ENCODE measurements around the gene ZNF573. TPM values are rescaled to one million over a fixed set of nuclear protein-coding genes. Genes with fewer than 3 reads are reported as not detected.

ZNF573 gene
- total and polyA plus RNA-seq, 12 donors: 0.77 to 19.1 (median 12.1) TPM

DNA sequence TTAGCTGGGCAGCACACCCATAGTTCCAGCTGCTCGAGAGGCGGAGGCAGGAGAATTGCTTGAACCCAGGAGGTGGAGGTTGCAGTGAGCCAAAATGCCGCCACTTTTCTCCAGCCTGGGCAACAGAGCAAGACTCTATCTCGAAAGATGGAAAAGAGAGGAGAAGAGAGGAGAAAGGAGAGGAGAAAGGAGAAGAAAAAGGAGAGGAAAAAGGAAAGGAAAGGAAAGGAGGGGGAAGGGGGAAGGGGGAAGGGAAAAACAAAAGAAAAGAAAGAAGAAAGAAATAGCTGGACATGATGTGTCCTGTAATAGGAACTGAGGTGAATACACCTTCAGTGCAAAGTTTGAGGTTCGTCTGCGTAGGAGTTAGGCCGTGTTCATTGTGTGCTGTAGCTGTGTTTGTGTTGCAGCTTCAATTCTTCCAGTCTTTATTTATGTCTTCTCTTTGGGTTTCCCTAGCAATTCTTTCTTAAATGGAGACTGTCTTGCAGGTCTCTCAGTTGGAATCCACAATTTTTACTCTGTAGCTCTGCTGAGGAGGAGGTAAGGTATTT is 73.3 kb downstream of the ZNF573 start:
- DNase-seq: no peak
- Histone ChIP-seq H3K9me3 (replicated peaks in 1 of 3) (no peaks in the 10 kb centered on the region), H3K36me3 (replicated peaks in 1 of 2) (peaks cover 0 to 12% of the 10 kb centered on the region in 2 donors), H3K27ac (no peak overlapping the region), H3K4me1 (replicated peaks in 1 of 2) (no peaks in the 10 kb centered on the region), H3K4me3 (no peak overlapping the region), H3K27me3 (no peaks in the 10 kb centered on the region)
- no peak for TF ChIP-seq POLR2A (IDR thresholded peaks at IDR 0.05)
- TF ChIP-seq, protein P1, sequence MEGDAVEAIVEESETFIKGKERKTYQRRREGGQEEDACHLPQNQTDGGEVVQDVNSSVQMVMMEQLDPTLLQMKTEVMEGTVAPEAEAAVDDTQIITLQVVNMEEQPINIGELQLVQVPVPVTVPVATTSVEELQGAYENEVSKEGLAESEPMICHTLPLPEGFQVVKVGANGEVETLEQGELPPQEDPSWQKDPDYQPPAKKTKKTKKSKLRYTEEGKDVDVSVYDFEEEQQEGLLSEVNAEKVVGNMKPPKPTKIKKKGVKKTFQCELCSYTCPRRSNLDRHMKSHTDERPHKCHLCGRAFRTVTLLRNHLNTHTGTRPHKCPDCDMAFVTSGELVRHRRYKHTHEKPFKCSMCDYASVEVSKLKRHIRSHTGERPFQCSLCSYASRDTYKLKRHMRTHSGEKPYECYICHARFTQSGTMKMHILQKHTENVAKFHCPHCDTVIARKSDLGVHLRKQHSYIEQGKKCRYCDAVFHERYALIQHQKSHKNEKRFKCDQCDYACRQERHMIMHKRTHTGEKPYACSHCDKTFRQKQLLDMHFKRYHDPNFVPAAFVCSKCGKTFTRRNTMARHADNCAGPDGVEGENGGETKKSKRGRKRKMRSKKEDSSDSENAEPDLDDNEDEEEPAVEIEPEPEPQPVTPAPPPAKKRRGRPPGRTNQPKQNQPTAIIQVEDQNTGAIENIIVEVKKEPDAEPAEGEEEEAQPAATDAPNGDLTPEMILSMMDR (IDR thresholded peaks at IDR 0.05): no peak
- intact Hi-C loops (cut with DNase I): no loop called here
- WGBS, 4 donors: 91 to 98% (median 96%) methylated on average over 7 of the region's 7 CpGs

DNA sequence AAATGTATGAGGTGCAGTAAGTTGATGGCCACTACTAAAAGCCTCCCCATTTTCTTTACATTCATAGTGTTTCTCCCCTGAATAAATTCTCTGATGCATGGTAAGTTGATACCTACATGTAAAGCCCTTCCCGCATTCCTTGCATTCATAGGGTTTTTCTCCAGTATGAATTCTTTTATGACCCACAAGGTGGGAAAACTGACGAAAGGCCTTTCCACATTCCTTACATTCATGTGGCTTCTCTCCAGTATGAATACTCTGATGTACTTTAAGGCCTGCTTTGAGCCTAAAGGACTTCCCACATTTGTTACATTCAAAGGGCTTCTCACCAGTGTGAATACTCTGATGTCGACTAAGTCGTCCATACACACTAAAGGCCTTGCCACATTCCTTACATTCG is 80.3 kb downstream of the ZNF573 start:
- Histone ChIP-seq H3K4me3 (no peak overlapping the region), H3K27ac (no peak overlapping the region), H3K36me3 (replicated peaks in 1 of 2) (peaks cover 0 to 4% of the 10 kb centered on the region in 2 donors), H3K27me3 (no peaks in the 10 kb centered on the region), H3K4me1 (replicated peaks in 1 of 2) (no peaks in the 10 kb centered on the region), H3K9me3 (replicated peaks in 1 of 3) (no peaks in the 10 kb centered on the region)
- intact Hi-C loops (cut with DNase I): no loop called here
- DNase-seq: no peak
- TF ChIP-seq, protein P1 (IDR thresholded peaks at IDR 0.05): no peak
- TF ChIP-seq POLR2A (IDR thresholded peaks at IDR 0.05): no peak
- WGBS, 4 donors: 92 to 94% (median 93%) methylated on average over 5 of the region's 5 CpGs

GRCh38 chr19:37698216-37698615 is 81.2 kb downstream of the ZNF573 start:
- H3K9me3 ChIP-seq (replicated peaks in 1 of 3): no peaks in the 10 kb centered on the region
- H3K27me3 ChIP-seq: no peaks in the 10 kb centered on the region
- intact Hi-C loops (cut with DNase I): no loop called here
- no peaks in the 10 kb centered on the region for H3K4me1 ChIP-seq (replicated peaks in 1 of 2)
- no peak for TF ChIP-seq POLR2A (IDR thresholded peaks at IDR 0.05)
- TF ChIP-seq, protein P1 (IDR thresholded peaks at IDR 0.05): no peak
- peaks cover 0 to 4% of the 10 kb centered on the region in 2 donors for H3K36me3 ChIP-seq (replicated peaks in 1 of 2)
- no peak overlapping the region for H3K27ac ChIP-seq
- H3K4me3 ChIP-seq: no peak overlapping the region
- DNase-seq: no peak
- 94 to 96% (median 95%) methylated on average over 6 of the region's 6 CpGs for WGBS, 4 donors

- H3K27ac ChIP-seq: no peak overlapping the region
- no peaks in the 10 kb centered on the region for H3K4me1 ChIP-seq (replicated peaks in 1 of 2)
- H3K9me3 ChIP-seq (replicated peaks in 1 of 3): no peaks in the 10 kb centered on the region
- no peak for DNase-seq
- intact Hi-C loops (cut with DNase I): no loop called here
- no peaks in the 10 kb centered on the region for H3K27me3 ChIP-seq
- peaks cover 0 to 4% of the 10 kb centered on the region in 2 donors for H3K36me3 ChIP-seq (replicated peaks in 1 of 2)
- TF ChIP-seq, protein P1 (IDR thresholded peaks at IDR 0.05): no peak
- TF ChIP-seq POLR2A (IDR thresholded peaks at IDR 0.05): no peak
- H3K4me3 ChIP-seq: no peak overlapping the region
- 82 to 89% (median 82%) methylated on average over 3 of the region's 3 CpGs for WGBS, 4 donors
Measured at GRCh38 chr19:37695144-37695899, 84.1 kb downstream of the ZNF573 start.

All from adrenal gland (tissue), 12 donors.